GM18502 (cell line): ENCODE results near the gene KRT13.

Experiments
- ATAC-seq: cut with Tn5 transposase; IDR thresholded peaks from one replicate; pipeline ENCODE4 v1.9.1; 2021; ENCODE audit warnings: mild to moderate bottlenecking; ENCODE audit not compliant: unreplicated experiment, poor library complexity

The KRT13 gene

GRCh38 chr17:41478237-41478636 lies 27.2 kb downstream of the KRT13 start:
- ATAC-seq: no peak

DNA sequence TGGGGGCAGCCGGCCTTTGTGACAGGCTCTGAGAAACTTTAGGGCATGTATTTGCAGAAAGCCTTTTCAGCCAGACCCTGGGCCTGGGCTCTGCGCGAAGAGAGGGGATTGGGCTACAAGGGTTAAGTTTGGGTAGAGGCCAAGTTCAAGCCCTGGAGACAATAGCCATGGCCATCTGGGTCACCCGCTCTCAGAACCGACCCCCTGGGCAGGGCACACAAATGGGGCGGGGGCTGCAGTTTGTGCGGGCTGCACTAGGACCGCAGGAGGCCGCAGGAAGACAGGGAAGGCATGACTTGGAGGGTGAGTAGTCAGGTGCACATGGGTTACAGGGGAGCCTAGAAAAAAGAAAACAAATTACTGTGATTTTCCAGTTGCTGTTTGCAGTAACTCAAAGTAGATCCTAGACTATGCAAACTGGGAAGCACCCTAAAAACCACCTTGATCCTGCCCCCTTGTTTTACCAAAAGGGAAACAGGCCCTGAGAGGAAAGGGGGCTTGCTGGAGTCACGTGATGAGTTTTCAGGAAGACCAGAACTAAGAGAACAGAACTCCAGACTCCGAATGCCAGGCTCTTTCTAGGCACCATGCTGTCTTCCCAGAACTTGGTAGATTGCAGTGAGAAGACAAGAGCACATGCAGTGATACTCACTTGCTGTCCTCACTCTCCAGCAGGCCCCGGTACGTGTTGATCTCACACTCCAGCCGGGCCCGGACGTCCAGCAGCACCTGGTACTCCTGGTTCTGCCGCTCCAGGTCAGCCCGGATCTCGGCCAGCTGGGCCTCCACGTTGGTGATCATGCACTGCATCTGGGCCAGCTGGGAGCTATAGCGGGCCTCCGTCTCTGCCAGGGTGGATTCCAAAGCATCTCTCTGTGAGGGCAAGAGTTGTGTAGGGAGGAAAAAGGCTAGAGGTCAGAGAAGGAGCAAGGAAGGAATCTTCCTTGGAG lies 28.3 kb downstream of the KRT13 start:
- no peak for ATAC-seq

DNA sequence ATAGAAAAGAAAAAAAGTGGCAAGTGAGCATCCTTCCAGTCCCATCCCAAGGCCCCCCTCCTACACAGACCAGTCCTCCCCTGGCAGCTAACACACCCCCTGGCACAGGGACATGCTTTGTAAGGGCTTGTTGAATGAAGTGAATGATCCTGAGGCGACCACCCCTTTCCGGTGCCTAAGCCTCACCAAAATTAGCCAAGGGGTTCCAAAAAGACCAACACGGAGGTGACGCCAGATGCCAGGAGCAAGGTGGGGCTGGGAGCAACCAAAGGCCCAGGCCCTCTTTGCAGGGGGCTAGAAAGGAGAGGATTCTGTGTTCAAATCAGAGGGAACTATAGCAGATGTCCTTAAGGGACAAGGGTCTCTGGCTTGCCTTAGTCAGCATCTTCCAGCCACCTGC lies 30.0 kb downstream of the KRT13 start:
- ATAC-seq: no peak

- no peak for ATAC-seq
Observed at GRCh38 chr17:41474863-41475262, 30.5 kb downstream of the KRT13 start.

GRCh38 chr17:41468346-41468745 lies 37.1 kb downstream of the KRT13 start:
- no peak for ATAC-seq

- no peak for ATAC-seq
Observed at GRCh38 chr17:41467561-41467960, 37.9 kb downstream of the KRT13 start.

DNA sequence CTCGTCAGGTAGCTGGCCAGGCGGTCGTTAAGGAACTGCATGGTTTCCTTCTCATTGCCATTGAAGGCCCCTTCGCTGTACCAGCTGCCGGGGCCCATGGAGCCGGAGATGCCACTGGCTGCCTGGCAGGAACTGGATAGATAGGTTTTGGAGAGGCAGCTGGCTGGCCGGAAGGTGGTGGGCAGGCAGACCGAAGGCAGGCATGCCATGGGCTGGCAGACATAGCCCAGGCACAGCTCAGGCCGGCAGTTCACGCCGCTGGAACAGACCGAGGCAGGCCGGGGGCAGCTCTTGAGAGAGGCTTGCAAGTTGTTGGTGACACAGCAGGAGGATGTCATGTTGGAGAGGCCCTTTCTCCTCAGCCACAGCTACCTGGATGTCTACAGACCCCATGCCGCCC lies 38.4 kb downstream of the KRT13 start, which contains the start of gene KRT32:
TSS of gene KRT32 (minus strand) at position 399 of the 400 bp plus-strand sequence. CDS start at position 338, 61 bp downstream.
- ATAC-seq: no peak

DNA sequence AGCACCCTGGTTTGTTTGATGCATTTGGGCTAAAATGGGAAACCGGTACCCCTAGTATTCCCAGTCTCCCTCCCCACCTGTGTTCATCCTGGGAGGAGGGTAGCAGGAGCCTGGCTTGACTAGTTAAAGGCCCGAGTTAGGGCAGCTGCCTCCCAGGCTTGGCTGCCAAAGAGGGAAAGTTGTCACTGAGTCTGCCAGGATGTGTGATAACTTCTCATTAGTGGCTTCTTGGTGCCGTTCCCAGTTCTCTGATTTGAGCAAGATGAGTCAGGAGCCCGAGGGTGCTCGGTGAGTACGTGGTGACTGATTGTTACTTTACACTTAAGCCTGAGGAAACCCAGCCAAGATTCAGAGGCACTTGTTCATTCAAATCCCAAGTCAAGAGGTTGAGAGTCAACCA lies 40.7 kb downstream of the KRT13 start:
- ATAC-seq: no peak

- ATAC-seq: no peak
Observed at GRCh38 chr17:41464173-41464572, 41.2 kb downstream of the KRT13 start.

- no peak for ATAC-seq
Observed at GRCh38 chr17:41463746-41464145, 41.7 kb downstream of the KRT13 start.

DNA sequence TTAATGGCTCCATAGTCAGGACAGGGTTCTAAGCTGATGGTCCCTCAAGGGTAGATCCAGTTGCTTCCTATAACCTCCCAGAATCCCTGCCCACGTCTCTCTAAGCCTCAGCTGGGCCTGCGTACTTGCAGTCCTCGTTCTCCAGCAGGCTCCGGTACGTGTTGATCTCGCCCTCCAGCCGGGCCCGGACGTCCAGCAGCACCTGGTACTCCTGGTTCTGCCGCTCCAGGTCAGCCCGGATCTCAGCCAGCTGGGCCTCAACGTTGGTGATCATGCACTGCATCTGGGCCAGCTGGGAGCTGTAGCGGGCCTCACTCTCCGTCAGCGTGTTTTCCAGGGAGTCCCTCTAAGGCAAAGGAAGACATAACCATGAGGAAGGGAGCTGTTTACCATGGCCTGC lies 42.7 kb downstream of the KRT13 start:
- ATAC-seq: no peak

DNA sequence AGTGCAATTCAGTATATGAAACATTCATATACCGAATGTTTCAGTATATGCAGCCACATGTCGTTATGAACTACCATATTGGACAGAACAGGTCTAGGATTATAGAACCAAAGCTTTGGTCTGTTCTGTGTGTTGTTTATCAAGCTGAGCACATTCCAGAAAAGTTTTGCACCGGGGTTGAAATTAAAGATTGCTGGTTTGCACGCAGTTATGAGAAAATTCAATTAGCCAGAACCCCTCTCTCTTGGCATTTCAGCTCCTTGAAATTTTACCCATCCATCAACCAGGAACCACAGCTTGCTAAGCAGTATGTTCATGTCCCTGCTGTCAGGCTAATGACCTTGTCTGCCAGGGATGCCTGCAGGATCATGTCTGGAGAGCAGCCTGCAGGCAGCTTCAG lies 47.7 kb downstream of the KRT13 start:
- no peak for ATAC-seq

DNA sequence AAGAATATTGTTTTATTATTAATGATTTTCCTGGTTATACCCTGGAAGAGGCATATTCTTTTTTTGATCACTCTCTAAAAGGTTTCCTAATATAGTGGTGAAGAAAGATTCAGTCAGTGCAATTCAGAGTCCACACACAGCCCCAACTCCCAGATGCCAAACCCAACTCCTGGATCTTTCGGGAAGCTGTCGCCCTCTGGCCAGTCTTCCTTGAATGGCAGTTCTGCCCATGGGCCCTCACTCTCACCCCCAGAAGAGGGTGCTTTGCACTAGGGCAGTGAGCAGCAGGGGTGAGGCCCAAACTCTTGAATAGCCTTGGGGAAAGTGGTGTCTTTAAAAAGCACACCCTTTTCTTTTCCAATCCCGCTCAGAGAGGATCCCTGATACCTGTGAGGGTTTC lies 49.2 kb downstream of the KRT13 start:
- no peak for ATAC-seq

GRCh38 chr17:41455236-41455635 lies 50.2 kb downstream of the KRT13 start:
- ATAC-seq: no peak

DNA sequence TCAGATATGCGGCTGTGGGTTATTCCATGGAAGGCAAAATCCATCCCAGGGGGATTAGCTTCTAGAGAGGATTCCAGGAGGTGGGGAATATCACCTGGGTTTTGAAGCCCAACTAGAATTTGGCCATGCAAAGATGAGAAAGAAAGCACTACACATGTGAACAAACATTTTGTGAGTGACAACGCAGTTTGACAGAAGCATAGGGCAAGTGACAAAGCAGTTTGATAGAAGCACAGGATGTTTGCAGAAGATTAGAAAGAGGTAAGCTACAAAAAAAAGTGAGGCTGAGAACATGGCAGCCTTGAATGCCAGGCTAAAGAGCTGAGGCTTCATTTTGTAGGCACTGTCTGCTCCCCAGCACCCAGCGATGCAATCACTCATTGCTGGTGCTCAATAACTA lies 52.3 kb downstream of the KRT13 start:
- no peak for ATAC-seq

DNA sequence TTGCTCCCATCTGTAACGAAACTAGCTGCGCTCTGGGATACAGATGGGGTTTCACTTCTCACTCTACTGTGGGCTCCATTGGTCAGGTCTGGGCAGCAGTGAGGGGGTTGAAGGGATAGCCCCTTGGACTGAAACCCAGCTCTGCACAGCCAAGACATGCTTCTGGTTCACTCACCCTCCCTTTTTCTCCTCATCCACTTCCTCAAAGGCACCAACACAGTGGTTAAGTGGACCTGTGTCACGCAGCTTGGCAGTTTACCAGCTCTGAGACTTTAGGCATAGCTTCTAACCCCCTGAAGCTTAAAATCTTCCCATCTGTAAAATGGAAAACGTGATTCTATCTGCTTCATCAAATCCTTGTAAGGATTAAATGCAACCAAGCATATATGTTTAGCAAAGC lies 53.1 kb downstream of the KRT13 start:
- no peak for ATAC-seq

DNA sequence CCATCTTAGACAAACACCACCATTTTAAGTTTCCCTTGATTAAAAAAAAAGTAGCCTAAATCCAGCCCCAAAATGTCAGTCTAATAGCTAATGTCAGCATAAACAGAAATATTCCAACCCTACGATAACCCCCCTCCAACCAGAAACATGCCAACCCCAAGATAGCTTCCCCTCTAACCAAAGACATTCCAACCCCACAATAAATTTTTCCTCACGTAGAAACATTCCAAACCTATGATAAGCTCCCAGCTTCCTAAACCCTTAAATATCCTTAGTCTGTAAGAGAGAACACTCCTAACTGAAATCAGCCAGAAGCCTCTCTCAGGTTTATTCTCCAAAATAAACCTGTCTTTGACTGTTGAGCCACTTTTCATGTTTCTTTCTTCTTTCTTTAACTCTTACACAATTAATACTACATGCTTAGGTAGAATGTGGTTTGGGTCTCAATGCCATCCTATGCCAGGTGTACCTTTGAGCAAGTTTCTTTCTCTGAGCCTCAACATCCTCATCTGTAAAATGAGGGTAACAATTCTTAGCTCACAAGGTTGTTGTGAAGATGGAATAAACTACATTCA lies 54.2 kb downstream of the KRT13 start:
- ATAC-seq: no peak
